SIG-M5 treated with dmso at 0.1 percent for 504 hours (cell line): ENCODE data around the gene ZFP92.
"Not testable (repeated sequence)": the region's sequence is repeated elsewhere in the genome, so short reads cannot be mapped to it uniquely, and the experiment has no call there.

Experiments used
- DNase-seq: peaks from one replicate; lab custom pipeline; 2025; ENCODE audit not compliant: unreplicated experiment; lab: John Stamatoyannopoulos, UW

ZFP92 gene

DNA sequence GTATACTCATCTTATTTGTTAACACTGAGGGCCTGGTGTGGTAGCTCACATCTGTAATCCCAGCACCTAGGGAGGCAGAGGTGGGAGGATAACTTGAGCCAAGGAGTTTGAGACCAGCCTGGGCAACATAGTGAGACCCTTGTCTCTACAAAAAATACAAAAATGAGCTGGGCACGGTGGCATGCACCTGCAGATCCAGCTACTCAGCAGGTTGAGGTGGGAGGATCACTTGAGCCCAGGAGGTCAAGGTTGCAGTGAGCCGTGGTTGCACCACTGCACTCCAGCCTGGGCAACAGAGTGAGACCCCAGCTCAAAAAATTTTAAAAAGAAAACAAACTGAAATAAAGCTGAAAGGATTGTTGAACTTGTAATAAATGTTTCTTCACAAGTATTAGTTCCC, 26.3 kb upstream of the ZFP92 start:
- not testable (repeated sequence) for DNase-seq

DNA sequence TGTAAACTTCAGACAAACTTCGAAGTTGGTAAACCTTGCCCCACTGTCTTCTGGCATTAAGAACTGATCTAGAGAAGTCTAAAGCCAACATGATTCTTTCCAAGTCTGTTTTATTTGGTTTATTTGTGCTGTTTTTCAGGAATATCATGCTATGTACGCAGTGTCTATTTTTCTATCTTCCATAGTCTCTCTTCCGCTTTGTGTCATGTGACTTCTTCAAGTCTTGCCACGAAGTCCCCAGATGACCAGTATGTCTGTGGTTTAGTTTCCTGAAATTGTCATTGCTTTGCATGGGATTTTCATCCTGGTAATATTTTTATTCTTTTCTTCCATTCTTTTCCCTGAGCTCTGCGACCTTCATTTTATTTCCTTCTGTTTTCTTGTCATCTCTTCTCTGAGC, 25.2 kb upstream of the ZFP92 start:
- no peak for DNase-seq

DNA sequence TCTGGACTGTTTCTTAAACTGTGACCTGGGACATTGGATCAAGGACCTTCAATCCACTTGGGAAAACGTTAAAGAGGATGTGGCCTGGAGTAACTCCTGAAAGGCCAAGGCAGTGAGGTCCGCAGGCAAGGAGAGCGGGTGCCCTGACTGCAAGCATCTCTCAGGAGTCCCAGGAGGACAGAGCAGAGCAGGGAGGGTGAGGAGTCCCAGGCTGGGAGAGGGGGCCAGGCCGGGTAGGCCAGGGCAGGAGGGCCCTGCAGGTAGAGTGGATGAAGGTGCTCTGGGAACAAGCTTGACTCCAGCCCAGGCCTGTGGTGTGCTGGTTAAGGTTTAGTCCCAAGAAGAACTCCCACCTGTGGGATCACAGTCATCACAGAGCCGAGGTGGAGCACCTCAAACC, 23.9 kb upstream of the ZFP92 start:
- DNase-seq = no peak

DNA sequence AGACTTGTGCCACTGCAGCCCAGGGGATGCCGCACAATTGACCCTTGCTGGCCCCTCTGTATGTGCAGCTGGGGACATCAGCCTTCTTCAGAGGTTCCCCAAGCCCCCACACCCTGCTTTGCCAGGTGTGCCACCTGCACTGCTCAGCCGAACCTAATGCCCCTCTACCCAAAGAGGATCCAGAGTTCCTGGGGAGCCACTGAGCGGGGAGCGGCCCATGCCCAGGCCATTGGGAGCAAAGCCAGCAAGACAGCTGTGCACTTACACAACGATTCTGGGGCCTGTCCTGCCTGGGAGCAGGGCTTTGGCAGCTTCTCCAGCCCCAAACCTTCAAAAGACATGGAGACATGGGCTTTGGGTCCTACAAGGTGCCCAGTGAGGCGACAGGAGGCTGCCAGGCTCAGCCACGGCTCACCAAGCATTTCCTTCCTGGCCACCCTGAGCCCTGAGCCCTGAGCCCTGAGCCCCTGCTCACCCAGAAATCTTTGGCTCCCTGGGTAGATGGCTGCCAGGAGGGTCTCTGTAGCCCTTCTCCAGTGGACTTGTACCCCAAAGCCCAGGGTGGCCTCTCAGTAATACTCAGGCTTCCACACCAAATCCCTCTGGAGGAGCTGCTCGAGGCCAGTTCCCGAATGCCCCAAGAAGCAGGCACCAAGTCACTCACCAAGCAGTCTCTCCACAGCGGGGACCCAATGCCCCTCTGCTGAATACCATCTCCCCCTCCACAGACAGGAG, 23.1 kb upstream of the ZFP92 start:
- DNase-seq = no peak

DNA sequence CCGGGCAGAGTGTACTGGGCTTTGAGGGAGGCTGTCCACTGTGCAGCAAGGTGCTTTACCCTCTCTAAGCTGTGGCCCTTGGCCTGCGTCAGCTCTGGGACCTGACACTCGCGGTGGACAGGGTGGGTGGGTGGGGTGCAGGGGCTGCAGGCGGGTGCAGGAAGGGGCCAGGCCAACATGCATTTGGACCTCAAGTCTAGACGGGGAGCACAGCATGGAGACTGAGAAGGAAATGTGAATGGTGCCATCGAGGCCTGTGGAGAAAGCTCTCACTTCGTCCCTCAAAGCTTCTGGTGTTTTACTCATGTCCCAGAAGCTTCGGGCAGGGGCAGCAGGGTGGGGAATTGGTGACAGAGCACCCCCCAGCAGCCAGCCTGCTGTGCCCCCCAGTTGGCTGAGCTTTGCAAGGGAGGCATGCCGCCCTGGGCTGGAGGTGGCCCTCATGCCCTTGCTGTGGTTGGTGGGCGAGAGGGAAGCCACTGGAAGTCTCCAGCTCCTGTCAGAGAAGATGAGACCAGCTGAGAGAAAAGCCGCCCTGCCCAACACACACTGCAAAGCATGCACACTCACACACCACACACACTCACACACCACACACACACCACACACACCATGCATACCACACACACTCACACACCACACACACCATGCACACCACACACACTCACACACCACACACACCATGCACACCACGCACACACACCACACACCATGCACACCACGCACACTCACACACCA, 22.4 kb upstream of the ZFP92 start:
- DNase-seq = no peak

DNA sequence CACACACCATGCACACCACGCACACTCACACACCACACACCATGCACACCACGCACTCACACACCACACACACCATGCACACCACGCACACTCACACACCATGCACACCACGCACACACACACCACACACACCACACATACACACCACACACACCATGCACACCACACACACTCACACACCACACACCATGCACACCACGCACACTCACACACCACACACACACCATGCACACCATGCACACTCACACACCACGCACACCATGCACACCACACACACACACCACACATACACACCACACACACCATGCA, 21.9 kb upstream of the ZFP92 start:
- not testable (repeated sequence) for DNase-seq

DNA sequence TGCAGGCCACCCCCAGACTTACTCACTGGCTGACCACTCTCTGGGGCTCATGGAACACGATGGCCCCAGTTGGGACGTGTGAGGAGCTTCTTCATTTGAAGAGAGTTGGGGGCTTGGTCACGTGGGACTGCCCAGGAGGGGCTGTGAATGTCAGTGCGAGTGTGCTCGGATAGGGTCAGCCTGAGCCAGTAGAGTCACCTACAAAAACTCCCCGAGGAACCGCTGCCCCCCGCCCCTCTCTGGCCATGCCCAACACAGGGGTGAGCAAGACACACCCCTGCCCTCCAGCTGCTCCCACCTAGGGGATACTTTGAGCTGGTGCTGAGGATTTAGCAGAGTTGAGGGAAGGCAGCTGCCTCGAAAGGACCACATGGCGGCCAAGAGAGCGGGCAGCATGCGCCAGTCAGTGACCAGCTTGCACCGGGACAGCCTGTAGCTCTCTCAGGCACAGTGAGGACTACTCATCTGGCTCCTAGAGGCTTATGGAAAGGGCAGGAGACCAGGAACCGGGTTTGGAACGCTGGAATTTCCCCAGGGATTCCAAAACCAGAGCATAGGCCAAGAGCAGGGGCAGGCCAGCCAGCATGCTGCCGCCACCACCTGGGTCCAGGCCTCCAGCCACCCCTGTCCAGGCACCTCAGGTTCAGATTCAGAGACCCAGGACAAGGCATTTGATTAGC, 18.5 kb upstream of the ZFP92 start:
- no peak for DNase-seq

DNA sequence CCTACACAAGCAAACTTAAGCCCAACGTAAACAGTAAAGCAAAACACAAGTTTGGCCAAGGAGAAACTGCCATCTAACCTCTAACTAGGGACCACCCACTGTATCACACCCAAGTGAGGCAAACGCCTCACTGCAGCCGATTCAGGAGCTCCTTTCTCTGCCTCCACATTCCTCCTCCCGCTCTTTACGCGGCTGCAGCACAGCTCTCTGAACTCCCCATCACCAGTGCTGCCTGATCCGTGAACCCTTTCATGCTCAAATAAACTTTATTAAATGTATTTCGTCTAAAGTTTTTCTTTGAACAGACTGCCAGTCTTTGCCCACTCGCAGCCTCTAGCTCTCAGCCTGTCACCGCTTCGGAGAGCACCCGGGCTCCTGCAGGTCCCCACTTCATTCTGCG, 16.7 kb upstream of the ZFP92 start:
- no peak for DNase-seq

DNA sequence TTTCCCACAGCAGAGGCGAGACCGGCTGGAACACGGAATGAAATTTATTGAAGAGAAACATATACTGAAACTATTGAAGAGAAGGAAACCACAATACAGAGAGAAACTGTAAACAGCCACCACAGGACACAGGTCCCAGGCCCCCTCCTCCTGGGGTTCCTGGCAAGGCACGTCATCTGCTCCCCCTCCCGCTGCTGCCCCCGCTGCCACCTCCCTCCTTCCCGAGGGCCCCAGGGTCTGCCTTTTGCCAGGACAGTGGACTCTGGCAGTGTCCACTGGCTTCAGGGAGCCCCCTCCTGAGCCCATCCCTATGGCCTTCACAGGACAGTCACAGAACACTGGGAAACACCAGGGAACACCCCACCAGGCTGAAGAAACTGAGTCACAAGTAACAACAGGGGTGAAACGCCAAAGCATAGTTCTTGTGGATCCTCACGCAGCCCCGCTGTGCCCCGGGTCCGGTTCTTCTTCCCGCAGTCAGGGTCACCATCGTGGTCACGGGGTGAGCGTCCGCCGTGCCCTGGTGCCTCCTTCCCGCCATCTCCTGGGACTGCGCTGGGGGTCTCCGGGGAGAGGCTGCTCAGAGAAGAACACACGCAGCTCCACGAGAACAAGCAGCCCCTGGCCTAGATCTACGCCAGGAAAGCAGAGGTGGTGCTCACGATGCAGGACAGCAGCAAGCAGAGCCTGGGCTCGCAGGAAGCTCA, 15.5 kb upstream of the ZFP92 start:
- no peak for DNase-seq

DNA sequence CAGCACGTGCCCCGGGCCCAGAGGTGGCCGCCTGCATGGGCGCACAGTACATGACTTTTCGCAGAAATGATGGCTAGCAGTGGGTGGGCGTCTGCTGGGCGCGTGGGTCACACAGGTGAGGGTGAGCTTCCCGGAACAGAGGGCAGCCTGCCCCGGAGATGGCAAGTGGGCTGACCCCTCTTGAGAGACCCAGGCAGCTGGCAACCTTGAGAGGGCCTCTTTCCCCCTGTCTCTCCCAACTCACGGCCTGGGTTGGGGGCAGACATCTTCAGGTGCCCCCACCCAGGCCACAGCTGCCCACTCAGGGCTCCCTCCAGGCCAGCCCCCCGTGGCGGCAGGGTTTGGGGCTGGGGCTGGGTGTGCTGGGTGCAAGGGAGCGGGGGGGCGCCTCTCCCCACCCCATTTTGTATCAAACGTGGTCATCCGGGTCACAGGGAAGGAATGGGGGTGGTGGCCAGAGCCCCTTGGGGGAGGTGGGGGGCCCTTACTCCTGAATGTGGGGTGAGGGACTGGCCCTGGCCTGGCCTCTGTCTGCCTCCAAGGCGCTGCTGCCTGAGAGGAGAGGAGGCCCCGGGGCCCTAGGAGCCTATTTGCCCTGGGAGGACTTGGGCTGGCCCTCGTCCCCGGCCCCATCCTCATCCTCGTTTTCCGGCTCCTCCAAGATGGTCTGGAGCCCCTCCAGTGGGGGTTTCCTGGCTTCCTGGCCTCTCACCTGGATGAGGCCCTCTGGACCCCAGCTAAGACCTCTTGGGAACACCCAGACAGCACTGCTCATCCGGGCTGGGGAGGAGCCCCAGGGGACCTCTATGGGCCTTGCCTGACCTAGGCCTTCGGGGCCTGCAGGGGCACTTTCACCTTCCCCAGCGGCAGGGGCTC, 14.7 kb upstream of the ZFP92 start:
- DNase-seq = no peak

DNA sequence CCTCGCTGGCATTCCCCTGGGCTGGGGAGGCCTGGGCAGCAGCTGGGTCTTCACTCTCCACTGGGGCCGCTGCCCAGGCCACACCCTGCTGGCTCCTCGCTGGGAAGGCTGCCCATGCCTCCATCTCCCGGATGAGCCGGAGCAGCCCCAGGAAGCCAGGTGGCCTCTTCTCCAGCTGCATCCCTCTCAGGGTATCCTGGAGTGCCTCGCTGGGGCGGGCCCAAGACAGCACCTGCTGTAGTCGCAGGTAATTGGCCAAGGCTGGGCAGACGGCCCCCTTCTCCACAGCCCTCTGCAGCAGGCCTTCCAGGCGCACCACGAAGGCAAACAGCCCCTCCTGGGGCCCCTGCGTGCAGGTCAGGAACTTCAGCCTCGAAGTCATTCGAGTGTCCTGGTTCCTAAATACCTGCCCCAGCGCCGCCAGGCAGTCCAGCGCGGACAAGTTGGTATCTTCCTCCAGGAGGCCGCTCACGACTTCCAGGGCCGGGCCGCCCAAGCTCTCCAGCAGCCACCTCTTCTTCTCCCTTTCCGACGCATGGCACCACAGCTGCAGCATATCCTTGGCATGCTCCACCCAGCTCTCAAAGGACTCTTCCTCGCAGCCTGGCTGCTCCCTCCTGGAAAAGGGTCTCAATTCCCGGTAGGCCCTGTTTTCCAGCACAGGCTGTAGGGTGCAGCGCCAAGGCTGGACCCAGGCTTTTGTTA, 13.9 kb upstream of the ZFP92 start:
- DNase-seq = no peak

DNA sequence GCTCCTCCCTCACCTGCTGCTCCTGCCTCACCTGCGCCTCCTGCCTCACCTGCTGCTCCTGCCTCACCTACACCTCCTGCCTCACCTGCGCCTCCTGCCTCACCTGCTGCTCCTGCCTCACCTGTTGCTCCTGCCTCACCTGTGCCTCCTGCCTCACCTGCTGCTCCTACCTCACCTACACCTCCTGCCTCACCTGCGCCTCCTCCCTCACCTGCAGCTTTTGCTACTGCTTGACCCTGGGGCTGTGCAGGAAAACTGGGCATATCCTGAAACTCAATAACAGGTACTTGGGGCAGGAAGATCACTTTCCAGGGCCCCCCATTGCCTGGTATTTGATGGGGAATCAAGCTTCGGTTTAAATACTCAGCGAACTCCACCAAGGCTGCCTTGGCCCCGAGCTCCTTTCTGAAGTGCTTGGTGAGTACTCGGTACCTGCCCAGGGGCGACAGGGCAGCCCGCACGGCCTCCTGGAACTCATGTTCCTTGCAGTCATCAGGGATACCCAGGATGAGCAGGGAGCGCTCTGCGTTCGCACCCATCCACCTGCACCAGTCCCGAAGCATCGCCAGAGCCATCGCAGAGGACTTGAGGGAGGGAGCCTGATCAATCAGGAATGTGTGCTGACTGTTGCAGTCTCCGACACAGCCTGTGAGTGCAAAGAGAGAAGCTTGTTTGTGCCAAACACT, 12.9 kb upstream of the ZFP92 start:
- no peak for DNase-seq

DNA sequence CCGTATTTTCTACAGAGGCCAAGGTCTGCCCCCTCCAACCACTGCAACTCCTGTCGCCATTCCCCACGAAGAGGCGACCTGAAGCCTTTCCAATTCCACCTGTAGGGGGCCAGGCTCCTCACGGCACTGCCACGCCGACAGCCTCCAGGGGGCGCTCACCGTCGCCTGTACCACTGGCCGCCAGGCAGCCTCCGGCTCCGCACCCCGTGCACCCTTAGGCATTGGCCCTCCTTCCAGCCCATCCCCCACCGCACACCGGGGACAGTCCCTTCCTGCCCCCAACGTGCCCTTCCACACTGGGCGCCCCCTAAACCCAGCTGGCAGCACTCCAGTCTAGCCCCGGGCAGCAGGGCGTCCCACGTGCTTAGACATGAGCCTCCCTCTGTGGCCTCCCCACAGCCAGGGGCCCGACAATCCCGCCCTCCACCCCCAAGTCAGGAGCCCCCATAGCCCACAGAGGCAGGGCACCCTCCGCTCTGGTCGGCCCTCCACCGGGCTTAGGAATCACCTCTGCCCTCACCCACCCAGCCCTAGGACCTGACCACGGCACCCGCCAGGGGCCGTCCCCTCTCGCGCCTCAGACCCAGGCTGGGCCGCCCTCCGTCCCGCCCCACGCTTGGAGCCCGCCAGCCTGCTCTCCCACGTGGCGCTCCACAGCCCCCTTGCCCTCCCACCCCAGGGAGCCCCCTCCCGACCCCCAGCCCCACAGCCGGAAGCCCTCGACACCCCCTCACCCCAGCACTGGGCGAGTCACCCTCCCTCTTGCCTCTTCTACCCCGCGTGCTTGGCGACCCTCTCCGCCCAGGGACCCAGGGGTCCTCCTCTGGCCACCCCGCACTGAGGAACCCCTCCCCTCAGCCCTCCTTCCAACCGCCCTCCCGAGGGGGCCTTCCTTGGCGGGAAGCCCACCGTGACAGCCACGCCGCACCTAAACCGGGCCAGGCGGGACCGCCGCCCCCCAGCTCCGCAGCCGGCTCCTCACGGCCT, 10.8 kb upstream of the ZFP92 start:
- no peak for DNase-seq

DNA sequence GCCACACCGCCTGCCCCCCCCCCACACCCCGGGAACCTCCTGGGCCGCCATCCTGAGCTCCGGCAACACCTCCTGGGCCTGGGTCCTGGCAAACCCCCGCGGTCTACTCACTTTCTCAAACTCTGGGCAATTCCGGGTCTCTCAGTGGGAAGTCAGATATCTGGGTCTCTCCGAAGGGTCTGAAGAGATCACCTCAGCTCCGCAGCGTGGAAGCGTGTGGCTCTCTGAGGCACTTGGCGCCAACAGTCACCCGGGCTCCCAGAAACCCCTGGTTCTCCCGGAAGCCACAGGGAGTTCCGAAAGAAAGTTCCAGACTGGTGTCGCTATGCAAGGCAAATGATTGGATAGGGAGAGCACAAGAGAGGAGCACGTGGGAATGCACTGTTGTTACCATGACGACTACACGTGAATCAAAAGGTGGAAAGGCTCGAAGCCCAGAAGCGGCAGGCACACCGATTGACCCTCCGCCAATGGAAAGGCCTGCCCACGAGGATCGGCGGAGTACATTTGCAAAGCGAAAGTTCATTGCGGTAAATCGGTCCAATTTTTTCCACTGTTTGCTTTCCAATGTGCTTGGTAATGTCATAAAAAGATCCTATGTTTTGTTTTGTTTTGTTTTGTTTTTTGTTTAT, 10.0 kb upstream of the ZFP92 start, which contains the start of gene PNMA6E:
Gene PNMA6E, minus strand, starts transcription at position 218 of the 632 bp plus-strand sequence. CDS start 2,501 bp downstream, outside the sequence.
- DNase-seq = no peak

DNA sequence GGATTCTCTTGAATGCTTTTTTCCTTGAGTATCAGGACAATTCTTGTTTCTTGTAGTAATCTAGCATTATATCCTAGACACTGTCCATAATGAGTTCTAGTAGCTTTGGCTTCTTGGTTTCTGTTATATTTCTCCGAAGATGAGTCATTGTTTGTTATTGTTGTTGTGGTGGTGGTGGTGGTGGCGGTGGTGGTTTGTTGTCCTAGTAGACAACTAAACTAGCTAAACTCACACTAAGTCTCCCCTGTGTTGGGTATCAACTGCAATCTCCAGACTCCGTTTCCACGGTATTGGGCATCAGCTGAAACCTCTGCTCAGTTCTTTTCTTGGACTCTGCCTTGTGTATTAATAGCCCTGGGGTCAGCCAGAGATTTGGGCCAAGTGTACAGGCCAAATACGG, 6.9 kb upstream of the ZFP92 start:
- not testable (repeated sequence) for DNase-seq

DNA sequence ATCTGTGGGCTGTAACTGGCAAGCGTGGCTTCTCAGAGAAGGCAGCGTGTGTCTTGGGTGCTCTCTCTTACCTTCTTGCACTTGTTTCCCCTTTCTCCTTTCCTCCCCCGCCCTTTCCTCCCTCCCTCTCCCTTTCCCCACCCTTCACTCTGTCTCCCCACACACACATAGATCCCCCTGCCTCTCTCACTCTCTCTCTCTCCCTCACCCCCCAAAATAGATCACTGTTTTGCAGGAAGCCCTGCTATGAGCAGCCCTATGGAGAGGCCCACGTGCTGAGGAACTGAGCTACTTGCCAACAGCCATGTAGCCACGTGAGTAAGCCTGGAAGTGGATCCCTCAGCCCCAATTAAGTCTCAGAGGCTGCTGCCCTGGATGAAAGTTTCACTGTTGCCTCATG, 5.8 kb upstream of the ZFP92 start:
- DNase-seq = no peak

DNA sequence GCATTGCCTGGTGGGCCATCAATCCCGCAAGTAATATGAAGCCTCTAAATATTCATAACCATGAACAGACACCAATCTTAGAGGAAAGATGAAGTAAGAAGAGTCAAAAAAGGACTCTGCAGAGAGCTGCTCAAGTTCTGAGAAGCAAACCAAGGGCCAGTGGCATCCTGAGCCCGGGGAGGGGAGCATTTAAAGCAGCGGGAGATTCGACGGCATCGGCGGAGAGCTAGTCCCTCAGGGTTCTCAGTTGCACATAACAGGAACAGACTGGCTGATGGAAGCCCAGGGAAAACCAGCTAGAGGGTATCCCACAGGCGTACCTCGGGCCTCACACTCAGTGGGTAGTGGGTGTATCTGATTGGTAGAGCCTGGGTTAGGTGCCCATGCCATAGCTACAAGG, 5.3 kb upstream of the ZFP92 start:
- no peak for DNase-seq

DNA sequence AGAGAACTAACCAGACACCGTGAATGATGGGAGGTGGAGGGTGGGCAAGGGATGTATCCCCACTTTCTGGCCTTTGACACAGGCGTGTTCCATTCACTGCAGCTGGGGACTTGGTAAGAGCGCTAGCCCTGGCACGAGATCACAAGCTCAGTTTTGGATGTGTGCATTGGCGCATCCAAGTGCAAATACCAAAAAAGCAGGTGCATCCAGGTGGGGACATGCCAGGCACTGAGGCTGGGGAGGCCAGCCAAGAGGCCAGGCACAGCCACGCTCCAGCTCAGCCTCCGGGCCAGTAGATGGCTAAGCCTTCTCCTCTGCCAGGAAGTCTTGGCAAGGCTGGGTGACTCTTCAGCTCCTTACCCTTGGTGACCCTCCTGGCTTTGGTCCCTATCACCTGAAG, 4.4 kb upstream of the ZFP92 start:
- no peak for DNase-seq
